ENCODE results near the gene MMP28.

MMP28 gene

GRCh38 chr17:35716897-35717465 is 78.5 kb downstream of the MMP28 start:
- no peak for DNase-seq

GRCh38 chr17:35716173-35716572 is 79.3 kb downstream of the MMP28 start:
- no peak for DNase-seq
